Activated CD4-positive, alpha-beta T cell treated with anti-CD3 and anti-CD28 coated beads for 4 hours (primary cell): ENCODE results near the gene ZSCAN5A.
"Not testable (repeated sequence)": the region's sequence is repeated elsewhere in the genome, so short reads cannot be mapped to it uniquely, and the experiment has no call there.

ENCODE experiments used
- DNase-seq, 2 donors: peaks; one replicate each; pipeline ENCODE4 v3.0.0-alpha.2; 2020

ZSCAN5A gene

DNA sequence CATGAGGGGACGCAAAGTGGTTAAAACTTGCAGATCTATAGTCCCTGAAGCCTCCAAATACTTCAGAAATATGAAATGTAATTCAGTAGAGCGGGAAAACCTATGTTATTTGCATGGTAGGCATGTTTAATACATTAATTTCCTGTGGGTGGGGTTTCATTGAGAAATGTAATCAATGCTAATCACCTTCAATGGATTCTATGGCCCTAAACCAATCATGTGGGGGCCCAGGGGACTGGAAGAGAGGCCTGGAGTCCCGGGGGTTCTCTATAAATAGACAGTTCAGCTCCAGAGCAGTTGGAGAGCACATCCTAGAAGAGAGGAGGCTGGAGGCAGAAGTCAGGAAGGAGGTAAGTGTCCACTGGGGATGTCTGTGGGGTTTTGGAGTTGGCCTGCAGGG is 112.7 kb downstream of the ZSCAN5A start, which contains the start of gene ZSCAN5C:
Gene ZSCAN5C (plus strand): TSS at position 301 of the 400 bp plus-strand sequence. CDS start 3,641 bp downstream, outside the sequence.
- DNase-seq, result no peak

DNA sequence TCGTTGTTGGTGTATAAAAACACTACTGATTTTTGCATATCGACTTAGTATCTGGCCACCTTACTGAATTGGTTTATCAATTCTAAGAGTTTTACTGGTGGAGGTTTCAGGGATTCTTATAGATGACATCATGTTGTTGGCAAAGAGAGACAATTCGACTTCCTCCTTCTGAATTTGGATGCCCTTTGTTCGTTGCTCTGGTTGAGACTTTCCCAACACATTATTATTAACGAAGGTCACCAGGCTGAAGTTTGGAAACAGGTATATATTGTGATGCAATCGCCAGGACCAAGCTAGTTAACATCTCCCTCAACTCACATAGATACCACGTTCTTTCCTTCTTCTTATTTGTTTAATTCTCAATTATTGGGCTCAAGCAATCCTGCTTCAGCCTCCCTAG is 115.0 kb downstream of the ZSCAN5A start:
- no peak for DNase-seq

DNA sequence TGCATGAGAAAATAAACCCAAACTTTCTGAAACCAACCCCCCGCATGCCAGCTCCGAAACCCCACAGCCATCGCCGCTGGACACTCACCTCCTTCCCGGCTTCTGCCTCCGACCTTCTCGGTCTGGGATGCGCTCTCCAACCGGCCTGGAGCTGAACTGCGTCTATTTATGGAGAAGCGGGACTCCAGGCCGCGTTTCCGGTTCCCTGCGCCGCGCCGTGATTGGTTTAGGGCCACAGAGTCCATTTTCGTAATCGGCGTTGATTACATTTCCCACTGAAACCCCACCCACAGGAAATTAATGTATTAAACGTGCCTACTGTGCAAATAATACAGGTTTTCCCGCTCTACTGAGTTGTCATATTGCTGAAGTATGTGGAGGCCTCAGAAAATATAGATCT is 117.0 kb downstream of the ZSCAN5A start, which contains the start of gene ZSCAN5B:
Gene ZSCAN5B (minus strand): TSS at position 138 of the 400 bp plus-strand sequence. CDS start 4,731 bp downstream, outside the sequence.
- DNase-seq, result not testable (repeated sequence)

DNA sequence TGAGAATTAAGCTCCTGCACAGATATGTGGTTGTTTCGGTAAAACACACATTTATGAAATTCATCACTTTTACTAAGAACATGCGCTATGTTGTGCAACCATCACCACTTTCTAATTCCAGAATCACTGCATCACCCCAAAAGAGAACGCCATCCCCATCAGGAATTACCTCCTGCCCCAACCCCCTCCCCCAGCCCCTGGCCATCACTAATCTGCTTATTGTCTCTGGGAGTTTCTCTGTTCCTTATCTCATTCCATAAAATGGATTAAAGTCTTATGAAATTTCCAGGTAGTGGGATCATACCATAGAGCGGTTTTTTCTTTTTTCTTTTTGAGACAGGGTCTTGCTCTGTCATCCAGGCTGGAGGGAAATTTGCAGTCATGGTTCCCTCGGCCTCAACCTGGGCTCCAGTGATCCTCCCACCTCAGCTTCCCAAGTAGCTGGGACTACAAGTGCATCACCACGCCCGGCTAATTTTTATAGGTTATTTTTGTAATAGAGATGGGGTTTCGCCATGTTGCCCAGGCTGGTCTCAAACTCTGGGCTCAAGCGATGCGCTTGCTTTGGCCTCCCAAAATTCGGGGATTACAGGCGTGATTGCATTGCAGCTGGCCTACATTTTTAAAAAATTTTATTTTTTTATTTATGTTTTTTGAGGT is 120.5 kb downstream of the ZSCAN5A start:
- DNase-seq, result no peak

DNA sequence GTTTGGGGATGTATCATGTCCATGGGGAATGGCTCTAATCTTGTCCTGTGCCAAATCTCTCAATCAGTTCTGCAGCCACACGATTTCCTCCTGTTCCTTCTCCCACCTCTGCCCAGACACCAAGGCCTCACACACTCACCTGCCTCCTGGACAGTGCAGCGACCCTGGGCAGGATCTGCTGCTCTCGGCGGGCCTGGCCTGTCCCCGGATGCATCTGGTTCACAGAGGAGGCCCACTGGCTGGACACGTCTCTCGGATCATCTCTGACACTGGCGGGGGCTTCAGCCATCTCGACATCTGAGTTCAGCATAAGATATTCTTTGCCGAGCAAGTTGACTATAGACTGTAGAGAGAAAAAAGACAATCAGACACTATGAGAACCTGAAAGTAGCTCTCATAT is 122.9 kb downstream of the ZSCAN5A start:
- DNase-seq, result no peak

DNA sequence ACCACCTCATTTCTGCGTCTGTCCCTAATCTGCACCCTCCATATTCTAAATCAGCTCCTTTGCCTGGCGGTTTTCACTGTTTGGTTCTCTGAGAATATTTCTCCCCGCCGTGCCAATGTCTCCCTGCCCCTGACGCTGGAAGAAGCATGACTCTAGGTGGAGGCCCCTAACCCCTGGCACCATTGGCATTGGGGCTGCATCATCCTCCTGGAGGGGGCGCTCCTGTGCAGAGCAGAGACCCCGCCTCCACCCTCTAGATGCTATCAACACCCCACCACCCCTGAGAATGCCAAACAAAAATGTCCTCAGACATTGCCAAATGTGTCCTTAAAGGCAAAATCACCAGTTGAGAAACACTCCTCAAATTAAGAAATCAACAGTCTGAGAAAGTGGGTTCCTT is 123.5 kb downstream of the ZSCAN5A start:
- no peak for DNase-seq

DNA sequence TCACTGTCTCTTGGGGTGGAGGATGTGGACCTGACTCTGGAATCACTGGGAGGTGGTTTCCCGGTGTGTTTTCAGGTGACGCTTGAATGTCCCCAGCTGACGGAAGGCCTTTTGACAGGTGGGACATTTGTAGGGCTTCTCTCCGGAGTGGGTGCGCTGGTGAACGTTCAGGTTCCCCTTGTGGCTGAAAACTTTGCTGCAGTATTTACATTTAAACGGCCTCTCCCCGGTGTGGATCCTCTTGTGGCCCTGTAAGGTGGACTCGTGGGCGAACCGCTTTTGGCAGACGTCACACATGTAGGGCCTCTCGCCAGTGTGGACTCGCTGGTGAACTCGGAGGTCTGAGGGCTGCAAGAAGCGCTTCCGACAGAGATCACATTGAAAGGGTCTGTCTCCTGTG is 124.9 kb downstream of the ZSCAN5A start:
- DNase-seq, result no peak

DNA sequence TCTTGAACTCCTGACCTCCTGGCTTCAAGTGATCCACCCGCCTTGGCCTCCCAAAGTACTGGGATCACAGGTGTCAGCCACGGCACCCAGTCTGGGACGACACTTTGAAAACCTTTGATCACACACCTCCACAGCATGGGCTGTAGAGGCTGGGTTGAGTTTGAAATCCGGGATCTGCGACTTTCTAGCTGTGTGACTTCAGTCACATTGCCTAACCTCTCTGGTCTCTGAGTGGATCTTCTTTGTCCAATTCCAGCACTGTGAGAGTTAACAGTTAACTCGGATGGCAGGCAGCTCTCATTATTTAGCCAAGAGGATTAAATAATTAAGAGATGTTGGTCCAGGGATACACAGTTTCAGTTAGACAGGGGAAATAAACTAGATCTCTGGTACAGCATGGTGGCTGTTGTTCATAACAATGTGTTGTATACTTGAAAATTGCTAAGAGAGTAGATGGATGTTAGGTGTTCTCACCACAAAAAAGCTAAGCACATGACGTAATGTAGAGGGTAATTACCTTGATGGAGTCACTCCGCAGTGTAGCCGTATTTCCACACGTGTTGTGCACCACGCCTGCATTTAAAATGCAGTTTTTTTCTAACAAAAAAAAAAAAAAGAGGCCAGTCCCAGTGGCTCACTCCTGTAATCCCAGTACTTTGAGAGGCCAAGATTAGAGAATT is 136.9 kb downstream of the ZSCAN5A start:
- no peak for DNase-seq

DNA sequence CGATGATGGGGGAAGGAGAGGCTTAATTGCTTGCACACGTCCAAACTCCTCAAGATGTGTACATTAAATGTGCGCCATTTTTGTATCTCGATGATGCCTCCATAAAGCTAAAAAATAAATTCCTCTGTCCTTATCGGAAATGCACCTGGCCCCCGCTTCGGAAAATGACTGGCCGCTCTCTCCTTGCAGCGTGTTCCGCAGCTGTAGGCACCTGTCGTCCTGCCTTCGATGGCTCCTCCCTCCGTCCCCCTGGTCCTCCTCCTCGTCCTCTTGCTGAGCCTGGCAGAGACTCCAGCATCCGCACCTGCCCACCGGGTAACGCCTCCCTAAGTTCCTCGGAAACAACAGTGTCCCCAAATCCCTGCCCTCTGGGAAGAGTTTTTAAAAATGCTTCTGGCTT is 137.8 kb downstream of the ZSCAN5A start:
- no peak for DNase-seq

DNA sequence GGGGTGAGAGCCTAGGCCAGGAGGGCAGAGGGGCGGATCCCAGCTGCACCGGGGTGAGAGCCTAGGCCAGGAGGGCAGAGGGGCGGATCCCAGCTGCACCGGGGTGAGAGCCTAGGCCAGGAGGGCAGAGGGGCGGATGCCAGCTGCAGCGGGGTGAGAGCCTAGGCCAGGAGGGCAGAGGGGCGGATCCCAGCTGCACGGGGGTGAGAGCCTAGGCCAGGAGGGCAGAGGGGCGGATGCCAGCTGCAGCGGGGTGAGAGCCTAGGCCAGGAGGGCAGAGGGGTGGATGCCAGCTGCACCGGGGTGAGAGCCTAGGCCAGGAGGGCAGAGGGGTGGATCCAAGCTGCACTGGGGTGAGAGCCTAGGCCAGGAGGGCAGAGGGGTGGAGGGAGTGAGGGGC is 138.3 kb downstream of the ZSCAN5A start:
- DNase-seq, result not testable (repeated sequence)

DNA sequence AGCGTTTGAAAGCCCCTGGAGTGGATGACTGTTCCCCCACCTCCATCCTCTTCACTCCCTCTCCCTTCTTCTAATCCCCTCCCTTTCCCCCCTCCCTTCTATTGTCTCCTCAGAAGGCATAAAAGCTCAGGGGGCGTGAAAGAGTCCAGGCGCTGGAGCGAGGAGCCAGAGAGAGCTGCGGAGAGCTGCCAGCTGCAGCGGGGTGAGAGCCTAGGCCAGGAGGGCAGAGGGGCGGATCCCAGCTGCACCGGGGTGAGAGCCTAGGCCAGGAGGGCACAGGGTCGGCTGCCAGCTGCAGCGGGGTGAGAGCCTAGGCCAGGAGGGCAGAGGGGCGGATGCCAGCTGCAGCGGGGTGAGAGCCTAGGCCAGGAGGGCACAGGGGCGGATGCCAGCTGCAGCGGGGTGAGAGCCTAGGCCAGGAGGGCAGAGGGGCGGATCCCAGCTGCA is 138.8 kb downstream of the ZSCAN5A start, which contains the start of gene GALP:
Gene GALP (plus strand): TSS at position 148 of the 447 bp plus-strand sequence. CDS start 1,101 bp downstream, outside the sequence.
- DNase-seq, result not testable (repeated sequence)

DNA sequence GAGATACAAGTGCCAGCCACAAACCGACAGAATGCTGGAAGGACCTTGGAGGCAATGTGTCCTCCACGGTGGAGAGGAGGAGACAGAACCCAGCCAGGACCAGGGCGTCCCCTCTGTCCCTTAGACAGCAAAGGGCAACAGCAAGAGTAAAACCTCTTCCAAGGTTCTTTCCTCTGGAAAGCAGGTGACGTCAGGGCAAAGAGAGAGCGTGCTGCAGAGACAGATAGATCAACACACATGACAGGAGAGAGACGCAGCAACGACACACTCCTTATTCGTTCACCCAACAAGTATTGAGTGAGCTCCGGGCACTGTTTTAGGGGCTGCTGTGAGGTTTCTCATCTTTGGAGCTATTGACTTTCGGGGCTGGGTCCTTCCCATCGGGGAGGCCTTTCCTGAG is 140.1 kb downstream of the ZSCAN5A start:
- no peak for DNase-seq

DNA sequence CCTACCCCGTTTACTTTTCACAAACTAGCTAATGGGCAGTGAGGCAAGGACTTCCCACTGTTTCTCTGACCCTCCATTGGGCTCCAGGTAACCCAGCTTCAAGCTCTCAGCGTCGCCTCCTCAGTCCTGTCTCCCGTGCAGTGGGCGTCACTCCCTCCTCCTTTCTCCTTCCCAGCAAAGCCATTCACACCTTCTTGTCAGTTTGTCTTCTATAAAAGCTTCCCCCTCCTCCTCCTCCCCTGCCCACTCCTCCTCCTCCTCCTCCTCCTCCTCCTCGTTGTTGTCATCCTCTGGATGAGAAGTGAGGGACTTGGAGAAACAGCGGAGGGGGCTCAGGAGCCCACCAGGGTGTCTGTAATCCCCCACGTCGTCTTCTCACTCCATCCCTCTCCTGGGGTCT is 140.6 kb downstream of the ZSCAN5A start:
- DNase-seq, result no peak
